Measurements from ENCODE around the gene SCN11A. TPM values are rescaled to one million over a fixed set of nuclear protein-coding genes. Genes with fewer than 3 reads are reported as not detected.

The SCN11A gene
- total RNA-seq, 1 experiment from 2014 or later, result not detected

GRCh38 chr3:39097716-39098472 is 46.1 kb upstream of the SCN11A start:
- Histone ChIP-seq H3F3A (ENCODE audit: insufficient read depth, low read depth) (peaks cover 7% of the 10 kb centered on the region; the same call in 1 of the 2 replicates), H2AFZ (no peak overlapping the region), H3K27me3 (ENCODE audit: insufficient read depth, low read depth) (no peaks in the 10 kb centered on the region), H3K4me3 (no peak overlapping the region), H3K4me2 (no peak overlapping the region), H3K4me1 (replicated peaks; ENCODE audit: insufficient read depth) (no peaks in the 10 kb centered on the region), H4K20me1 (ENCODE audit: insufficient read depth) (peaks cover 11% of the 10 kb centered on the region; the same call in 1 of the 2 replicates), H3K36me3 (ENCODE audit: low read depth) (peaks cover 3% of the 10 kb centered on the region), H3K27ac (no peak overlapping the region), H3K9me3 (ENCODE audit: insufficient read depth, low read depth) (no peaks in the 10 kb centered on the region), H3K9me2 (ENCODE audit: insufficient read depth) (no peaks in the 10 kb centered on the region), H3K79me2 (ENCODE audit: low read depth) (no peaks in the 10 kb centered on the region)
- TF ChIP-seq CTCF (conservative IDR thresholded peaks at IDR 0.05), result no peak
- ChIA-PET POLR2A (ENCODE audit: unreplicated experiment) (no interaction called here), CTCF (no interaction called here)
- BruUV-seq (replicated peaks), result no TSS peak
- intact Hi-C loops (cut with micrococcal nuclease; ENCODE audit: unreplicated experiment), result no loop called here
- no peak for DNase-seq

- TF ChIP-seq EZH2 (IDR thresholded peaks at IDR 0.05; ENCODE audit: low read depth) (no peak), CTCF (conservative IDR thresholded peaks at IDR 0.05) (no peak)
- Histone ChIP-seq H3K9me3 (ENCODE audit: insufficient read depth, low read depth) (no peaks in the 10 kb centered on the region), H3K27me3 (ENCODE audit: insufficient read depth, low read depth) (no peaks in the 10 kb centered on the region), H3K4me1 (replicated peaks; ENCODE audit: insufficient read depth) (no peaks in the 10 kb centered on the region), H3K4me2 (no peak overlapping the region), H4K20me1 (ENCODE audit: insufficient read depth) (peaks cover 11% of the 10 kb centered on the region; the same call in 1 of the 2 replicates), H3K79me2 (ENCODE audit: low read depth) (no peaks in the 10 kb centered on the region), H3K27ac (no peak overlapping the region), H3K36me3 (ENCODE audit: low read depth) (peaks cover 3% of the 10 kb centered on the region), H2AFZ (no peak overlapping the region), H3K4me3 (no peak overlapping the region), H3K9me2 (ENCODE audit: insufficient read depth) (no peaks in the 10 kb centered on the region), H3F3A (ENCODE audit: insufficient read depth, low read depth) (peaks cover 4% of the 10 kb centered on the region; the same call in 1 of the 2 replicates)
- CTCF ChIA-PET, result no interaction called here
- POLR2A ChIA-PET (ENCODE audit: unreplicated experiment), result no interaction called here
- no TSS peak for BruUV-seq (replicated peaks)
- intact Hi-C loops (cut with micrococcal nuclease; ENCODE audit: unreplicated experiment), result no loop called here
- DNase-seq, result no peak
Measured at GRCh38 chr3:39096775-39097174, 45.0 kb upstream of the SCN11A start.

GRCh38 chr3:39095778-39096177 is 44.0 kb upstream of the SCN11A start:
- Histone ChIP-seq H4K20me1 (ENCODE audit: insufficient read depth) (peaks cover 6% of the 10 kb centered on the region; the same call in 1 of the 2 replicates), H3F3A (ENCODE audit: insufficient read depth, low read depth) (no peaks in the 10 kb centered on the region), H3K27me3 (ENCODE audit: insufficient read depth, low read depth) (no peaks in the 10 kb centered on the region), H3K9me3 (ENCODE audit: insufficient read depth, low read depth) (no peaks in the 10 kb centered on the region), H3K4me2 (no peak overlapping the region), H3K27ac (no peak overlapping the region), H2AFZ (no peak overlapping the region), H3K9me2 (ENCODE audit: insufficient read depth) (no peaks in the 10 kb centered on the region), H3K4me3 (no peak overlapping the region), H3K79me2 (ENCODE audit: low read depth) (no peaks in the 10 kb centered on the region), H3K36me3 (ENCODE audit: low read depth) (peaks cover 2% of the 10 kb centered on the region), H3K4me1 (replicated peaks; ENCODE audit: insufficient read depth) (no peaks in the 10 kb centered on the region)
- ChIA-PET POLR2A (ENCODE audit: unreplicated experiment) (no interaction called here), CTCF (no interaction called here)
- intact Hi-C loops (cut with micrococcal nuclease; ENCODE audit: unreplicated experiment), result no loop called here
- TF ChIP-seq EZH2 (IDR thresholded peaks at IDR 0.05; ENCODE audit: low read depth) (no peak), CTCF (conservative IDR thresholded peaks at IDR 0.05) (no peak)
- BruUV-seq (replicated peaks), result no TSS peak
- DNase-seq, result no peak
